B cell (primary cell): ENCODE data around the gene CARS2. TPM values are rescaled to one million over a fixed set of nuclear protein-coding genes. Genes with fewer than 3 reads are reported as not detected.

Experiments
- ATAC-seq: fragments of 200-7000 bp; cut with Tn5 transposase; one replicate; pipeline ENCODE4 v1.10.0; 2021; ENCODE audit warnings: low read depth, mild to moderate bottlenecking, moderate number of reproducible peaks, moderate library complexity
- CTCF ChIA-PET: fragments of 350-600 bp; sonication (Branson Sonifier 250); formaldehyde crosslinking; loops from one replicate; lab custom pipeline; 2021; ENCODE audit warnings: antibody characterized with exemption, inconsistent platforms; lab: Charles Lee
- POLR2A ChIA-PET: fragments of 350-600 bp; sonication (Branson Sonifier 250); formaldehyde crosslinking; loops from one replicate; lab custom pipeline; 2021; ENCODE audit warnings: antibody characterized with exemption; lab: Charles Lee
- DNase-seq: peaks from one replicate; pipeline ENCODE4 v3.0.0; 2013
- H2AFZ ChIP-seq: 2 replicates; pipeline ENCODE4 v1.6.1; 2012; ENCODE audit warnings: mild to moderate bottlenecking, low read depth, low read length; ENCODE audit not compliant: insufficient read depth, poor library complexity, severe bottlenecking
- H3K27ac ChIP-seq, 2 donors: 1 replicate in 1 of 2; 2 replicates in 1 of 2; pipeline ENCODE4 v1.5.1; 2012 to 2013; ENCODE audit warnings: low read length in 2 of 2, mild to moderate bottlenecking in 2 of 2, moderate library complexity in 1 of 2
- H3K27me3 ChIP-seq, 4 experiments: fragments of 200-600 bp in 1 of 4; sonication (generic) in 1 of 4; replicated peaks in 1 of 4; 1 replicate in 2 of 4; 2 replicates in 2 of 4; pipeline versions ENCODE4 v1.6.1 to v1.7.0; 2013 to 2016; ENCODE audit warnings: low read length in 3 of 4, mild to moderate bottlenecking in 2 of 4, mixed read lengths in 1 of 4, moderate library complexity in 1 of 4; ENCODE audit not compliant: insufficient read depth in 4 of 4, control insufficient read depth in 3 of 4; ENCODE audit errors: control extremely low read depth in 1 of 4
- H3K36me3 ChIP-seq, 2 experiments: replicated peaks in 1 of 2; 1 replicate in 1 of 2; 2 replicates in 1 of 2; pipeline versions ENCODE4 v1.6.1 to v1.7.1; 2013; ENCODE audit warnings: low read length in 1 of 2; ENCODE audit not compliant: insufficient read depth in 2 of 2, control insufficient read depth in 1 of 2; ENCODE audit errors: control extremely low read depth in 1 of 2, extremely low read depth in 1 of 2
- H3K4me1 ChIP-seq, 2 donors: fragments of 200-600 bp in 1 of 2; sonication (generic) in 1 of 2; 1 replicate in 1 of 2; 2 replicates in 1 of 2; pipeline versions ENCODE4 v1.5.1 to v1.6.1; 2013 to 2017; ENCODE audit warnings: low read length in 2 of 2; ENCODE audit not compliant: control insufficient read depth in 2 of 2, insufficient read depth in 2 of 2
- H3K4me2 ChIP-seq: replicated peaks from 2 replicates; pipeline ENCODE3; 2012; ENCODE audit warnings: mild to moderate bottlenecking, low read depth, low read length; ENCODE audit not compliant: poor library complexity, severe bottlenecking
- H3K4me3 ChIP-seq, 5 experiments: fragments of 200-600 bp in 1 of 5; sonication (generic) in 1 of 5; 1 replicate in 3 of 5; 2 replicates in 2 of 5; pipeline versions ENCODE4 v1.5.1 to v1.7.0; 2011 to 2016; ENCODE audit warnings: low read length in 4 of 5, mild to moderate bottlenecking in 4 of 5, low read depth in 2 of 5, control low read depth in 1 of 5, moderate library complexity in 1 of 5; ENCODE audit not compliant: insufficient read depth in 1 of 5; ENCODE audit errors: control extremely low read depth in 1 of 5, extremely low read depth in 1 of 5
- H3K79me2 ChIP-seq: fragments of 200-600 bp; sonication (generic); one replicate; pipeline ENCODE4 v1.6.0; 2016; ENCODE audit warnings: low read length; ENCODE audit not compliant: control insufficient read depth, insufficient read depth
- H3K9ac ChIP-seq: fragments of 200-600 bp; sonication (generic); 2 replicates; pipeline ENCODE4 v1.6.1; 2017; ENCODE audit warnings: mild to moderate bottlenecking, low read length, moderate library complexity
- H3K9me3 ChIP-seq, 3 donors: one replicate each; pipeline versions ENCODE4 v1.6.1 to v1.7.1; 2013; ENCODE audit warnings: low read length in 2 of 3; ENCODE audit not compliant: control insufficient read depth in 2 of 3, insufficient read depth in 1 of 3; ENCODE audit errors: control extremely low read depth in 1 of 3
- H4K20me1 ChIP-seq: 2 replicates; pipeline ENCODE4 v1.6.0; 2012; ENCODE audit warnings: mild to moderate bottlenecking, low read length; ENCODE audit not compliant: insufficient read depth, control insufficient read depth, poor library complexity, severe bottlenecking
- H3K27ac Mint-ChIP-seq: one replicate; pipeline ENCODE4 v1.8.0; 2021; ENCODE audit warnings: mixed read lengths
- H3K27me3 Mint-ChIP-seq: one replicate; pipeline ENCODE4 v1.8.0; 2021; ENCODE audit warnings: mixed read lengths
- H3K4me1 Mint-ChIP-seq: one replicate; pipeline ENCODE4 v1.8.0; 2021; ENCODE audit warnings: mixed read lengths
- H3K4me3 Mint-ChIP-seq: one replicate; pipeline ENCODE4 v1.8.0; 2021; ENCODE audit warnings: mixed read lengths
- H3K9me3 Mint-ChIP-seq: one replicate; pipeline ENCODE4 v1.8.0; 2022; ENCODE audit warnings: mixed read lengths; ENCODE audit not compliant: insufficient read depth
- EZH2 ChIP-seq: IDR thresholded peaks from 2 replicates; pipeline ENCODE4 v1.6.1; 2012; ENCODE audit warnings: borderline replicate concordance, low read depth, mild to moderate bottlenecking, moderate library complexity, low read length; ENCODE audit not compliant: insufficient read depth, poor library complexity, severe bottlenecking
- WGBS: methylation state at CpG from one replicate; pipeline ENCODE4 v1.1.5; 2013; ENCODE audit warnings: missing lambda C conversion rate; ENCODE audit not compliant: insufficient coverage; 5-methylcytosine and 5-hydroxymethylcytosine counted together
- intact Hi-C: fragments of 100-400 bp; cut with micrococcal nuclease; formaldehyde crosslinking; loops from one replicate; pipeline ENCODE4 v1.10.0; 2022
- polyA plus RNA-seq: library from polyadenylated mRNA; depleted of rRNA; stranded (reverse); fragments of >200 nt; gene quantifications from 2 replicates; pipeline ENCODE4 v1.2.3, GENCODE V29; 2012
- total RNA-seq, 2 donors: library from RNA; stranded (reverse); fragments of 120-200 nt in 1 of 2; gene quantifications; 1 replicate in 1 of 2; 2 replicates in 1 of 2; pipeline versions ENCODE4 v1.2.3 to v1.2.4, GENCODE V29; 2013 to 2022
- TF ChIP-seq, protein P1 (sequence below): fragments of 200-600 bp; IDR thresholded peaks from one replicate; pipeline ENCODE4 v1.8.0; 2022; ENCODE audit warnings: antibody characterized with exemption, mild to moderate bottlenecking

The CARS2 gene
- total and polyA plus RNA-seq, 2 donors (not counting 1 experiment from before 2014, with no cell fraction given): 154 to 188 TPM

DNA sequence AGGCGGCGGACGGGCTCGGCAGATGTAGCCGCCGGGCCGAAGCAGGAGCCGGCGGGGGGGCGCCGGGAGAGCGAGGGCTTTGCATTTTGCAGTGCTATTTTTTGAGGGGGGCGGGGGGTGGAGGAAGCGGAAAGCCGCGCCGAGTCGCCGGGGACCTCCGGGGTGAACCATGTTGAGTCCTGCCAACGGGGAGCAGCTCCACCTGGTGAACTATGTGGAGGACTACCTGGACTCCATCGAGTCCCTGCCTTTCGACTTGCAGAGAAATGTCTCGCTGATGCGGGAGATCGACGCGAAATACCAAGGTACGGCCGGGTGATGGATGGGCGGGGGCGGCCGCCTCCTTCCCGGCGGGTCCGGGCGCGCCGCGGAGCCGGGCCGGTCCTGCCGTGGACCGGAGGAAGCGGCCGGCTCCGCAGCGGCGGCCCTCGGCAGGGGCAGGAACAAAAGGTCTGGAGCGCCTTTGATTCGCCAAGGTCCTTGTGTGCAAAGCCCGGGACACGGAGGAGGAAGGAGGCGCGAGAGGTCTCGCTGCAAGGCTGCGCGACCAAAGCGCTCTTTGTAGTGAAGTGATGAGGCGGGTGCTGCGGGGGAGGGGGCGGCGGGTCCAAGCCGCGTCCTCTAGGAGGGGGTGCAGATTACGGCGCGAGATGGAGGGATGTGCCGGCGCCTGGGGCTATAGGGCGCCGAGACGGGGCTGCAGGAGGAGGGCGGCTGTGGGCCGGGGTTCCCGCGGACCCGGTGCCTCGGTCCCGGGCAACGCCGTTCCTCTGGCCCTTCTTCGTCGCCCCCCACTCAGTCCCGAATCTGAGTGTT lies 8.3 kb upstream of the CARS2 start:
- H2AFZ ChIP-seq: peak overlapping the region; percentile 67
- Mint-ChIP-seq H3K4me1 (peaks cover 30% of the 10 kb centered on the region), H3K27ac (peak overlapping the region; percentile 96), H3K4me3 (peak overlapping the region; percentile 96), H3K27me3 (no peaks in the 10 kb centered on the region), H3K9me3 (no peaks in the 10 kb centered on the region)
- POLR2A ChIA-PET: interaction anchor here (0.6 to 4.0 kb wide), 8 partner anchors 8 to 201 kb away, joined by 3 to 51 read pairs (median 9); partner anchors contain the start of genes ANKRD10 and CARS2
- ATAC-seq (no peak), DNase-seq (peak; percentile 91)
- peaks cover 28 to 30% of the 10 kb centered on the region in 2 donors for H3K4me1 ChIP-seq
- H3K9ac ChIP-seq: peak overlapping the region; percentile 100
- TF ChIP-seq EZH2: no peak
- TF ChIP-seq, protein P1, sequence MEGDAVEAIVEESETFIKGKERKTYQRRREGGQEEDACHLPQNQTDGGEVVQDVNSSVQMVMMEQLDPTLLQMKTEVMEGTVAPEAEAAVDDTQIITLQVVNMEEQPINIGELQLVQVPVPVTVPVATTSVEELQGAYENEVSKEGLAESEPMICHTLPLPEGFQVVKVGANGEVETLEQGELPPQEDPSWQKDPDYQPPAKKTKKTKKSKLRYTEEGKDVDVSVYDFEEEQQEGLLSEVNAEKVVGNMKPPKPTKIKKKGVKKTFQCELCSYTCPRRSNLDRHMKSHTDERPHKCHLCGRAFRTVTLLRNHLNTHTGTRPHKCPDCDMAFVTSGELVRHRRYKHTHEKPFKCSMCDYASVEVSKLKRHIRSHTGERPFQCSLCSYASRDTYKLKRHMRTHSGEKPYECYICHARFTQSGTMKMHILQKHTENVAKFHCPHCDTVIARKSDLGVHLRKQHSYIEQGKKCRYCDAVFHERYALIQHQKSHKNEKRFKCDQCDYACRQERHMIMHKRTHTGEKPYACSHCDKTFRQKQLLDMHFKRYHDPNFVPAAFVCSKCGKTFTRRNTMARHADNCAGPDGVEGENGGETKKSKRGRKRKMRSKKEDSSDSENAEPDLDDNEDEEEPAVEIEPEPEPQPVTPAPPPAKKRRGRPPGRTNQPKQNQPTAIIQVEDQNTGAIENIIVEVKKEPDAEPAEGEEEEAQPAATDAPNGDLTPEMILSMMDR: peak; percentile 45
- H3K4me3 ChIP-seq: peak overlapping the region; percentile 89 to 100 (median 100)
- H3K79me2 ChIP-seq: peaks cover 54% of the 10 kb centered on the region
- H3K9me3 ChIP-seq: peaks cover 0 to 5% (median 0%) of the 10 kb centered on the region in 3 donors
- H3K36me3 ChIP-seq: peaks cover 0 to 5% of the 10 kb centered on the region in 2 experiments
- peak overlapping the region; percentile 82 to 86 for H3K27ac ChIP-seq
- CTCF ChIA-PET: interaction anchor here (0.5 to 1.0 kb wide), 4 partner anchors 31 to 69 kb away, joined by 3 to 10 read pairs (median 4); no protein-coding TSS in a partner anchor
- peak overlapping the region; percentile 92 for H3K4me2 ChIP-seq
- peaks cover 45% of the 10 kb centered on the region for H4K20me1 ChIP-seq
- intact Hi-C loops: loop anchor here (2.0 to 10.0 kb wide), 2 partner anchors 105 to 929 kb away; partner anchors contain the start of gene IRS2
- under 1% methylated on average over 86 of the region's 86 CpGs for WGBS
- no peaks in the 10 kb centered on the region for H3K27me3 ChIP-seq
